Astrocyte (in vitro differentiated cells and primary cell): ENCODE measurements around the gene TBKBP1. TPM values are rescaled to one million over a fixed set of nuclear protein-coding genes. Genes with fewer than 3 reads are reported as not detected.

Source experiments
- DNase-seq: peaks from one replicate; pipeline ENCODE4 v3.0.0-alpha.2; 2010; ENCODE audit warnings: low read depth
- FAIRE-seq: peaks from 2 replicates; lab custom pipeline; 2011; peaks lifted over from hg19 to GRCh38; lab: Jason Lieb, UNC
- H2AFZ ChIP-seq: 2 replicates; pipeline ENCODE4 v1.6.0; 2012; ENCODE audit warnings: low read depth, low read length, inconsistent platforms
- H3K27ac ChIP-seq: 2 replicates; pipeline ENCODE4 v1.5.1; 2011; ENCODE audit warnings: low read depth, low read length, inconsistent platforms
- H3K27me3 ChIP-seq: 2 replicates; pipeline ENCODE4 v1.6.0; 2011; ENCODE audit warnings: low read length, inconsistent platforms; ENCODE audit not compliant: insufficient read depth
- H3K36me3 ChIP-seq: 2 replicates; pipeline ENCODE4 v1.5.1; 2011; ENCODE audit warnings: low read length, inconsistent platforms; ENCODE audit not compliant: insufficient read depth
- H3K4me1 ChIP-seq: 2 replicates; pipeline ENCODE4 v1.5.1; 2011; ENCODE audit warnings: low read length, inconsistent platforms; ENCODE audit not compliant: insufficient read depth
- H3K4me2 ChIP-seq: 2 replicates; pipeline ENCODE4 v1.6.0; 2012; ENCODE audit warnings: low read length, inconsistent platforms
- H3K4me3 ChIP-seq: 2 replicates; pipeline ENCODE4 v1.5.1; 2011; ENCODE audit warnings: low read depth, mild to moderate bottlenecking, low read length, inconsistent platforms; ENCODE audit not compliant: insufficient read depth
- H3K79me2 ChIP-seq: 2 replicates; pipeline ENCODE4 v1.6.0; 2012; ENCODE audit warnings: mild to moderate bottlenecking, low read length, inconsistent platforms; ENCODE audit not compliant: insufficient read depth
- H3K9ac ChIP-seq: 2 replicates; pipeline ENCODE4 v1.6.0; 2012; ENCODE audit warnings: mild to moderate bottlenecking, low read length, inconsistent platforms
- H3K9me3 ChIP-seq: 2 replicates; pipeline ENCODE4 v1.5.1; 2012; ENCODE audit warnings: low read depth, mild to moderate bottlenecking, low read length, inconsistent platforms; ENCODE audit not compliant: insufficient read depth
- H4K20me1 ChIP-seq: 2 replicates; pipeline ENCODE4 v1.6.0; 2012; ENCODE audit warnings: low read length, inconsistent platforms; ENCODE audit not compliant: insufficient read depth
- H3K27ac Mint-ChIP-seq: one replicate; pipeline ENCODE4 v1.8.0; 2021; ENCODE audit warnings: mild to moderate bottlenecking, mixed read lengths; ENCODE audit not compliant: unreplicated experiment
- H3K27me3 Mint-ChIP-seq: one replicate; pipeline ENCODE4 v1.8.0; 2021; ENCODE audit warnings: low read depth, mixed read lengths; ENCODE audit not compliant: unreplicated experiment
- H3K36me3 Mint-ChIP-seq: one replicate; pipeline ENCODE4 v1.8.0; 2021; ENCODE audit warnings: low read depth, mixed read lengths; ENCODE audit not compliant: unreplicated experiment
- H3K4me1 Mint-ChIP-seq: one replicate; pipeline ENCODE4 v1.8.0; 2021; ENCODE audit warnings: low read depth, mixed read lengths; ENCODE audit not compliant: unreplicated experiment
- H3K4me3 Mint-ChIP-seq: one replicate; pipeline ENCODE4 v1.8.0; 2021; ENCODE audit warnings: mild to moderate bottlenecking, moderate library complexity, mixed read lengths; ENCODE audit not compliant: unreplicated experiment
- H3K9me3 Mint-ChIP-seq: one replicate; pipeline ENCODE4 v1.8.0; 2021; ENCODE audit warnings: mild to moderate bottlenecking, mixed read lengths; ENCODE audit not compliant: unreplicated experiment
- EZH2 ChIP-seq: IDR thresholded peaks from 2 replicates; pipeline ENCODE4 v1.6.1; 2012; ENCODE audit warnings: mild to moderate bottlenecking, low read length, inconsistent platforms; ENCODE audit not compliant: insufficient read depth
- total RNA-seq: library from RNA; stranded (reverse); gene quantifications from 2 replicates; pipeline ENCODE4 v1.2.1, GENCODE V29; 2021
- TF ChIP-seq, protein P1 (sequence below): IDR thresholded peaks from 2 replicates; pipeline ENCODE4 v1.5.1; 2011; ENCODE audit warnings: low read depth, mild to moderate bottlenecking, inconsistent platforms, low read length, moderate library complexity; ENCODE audit not compliant: insufficient read depth

Gene TBKBP1
- total RNA-seq, 1 donor from 2014 or later: 26.7 TPM

DNA sequence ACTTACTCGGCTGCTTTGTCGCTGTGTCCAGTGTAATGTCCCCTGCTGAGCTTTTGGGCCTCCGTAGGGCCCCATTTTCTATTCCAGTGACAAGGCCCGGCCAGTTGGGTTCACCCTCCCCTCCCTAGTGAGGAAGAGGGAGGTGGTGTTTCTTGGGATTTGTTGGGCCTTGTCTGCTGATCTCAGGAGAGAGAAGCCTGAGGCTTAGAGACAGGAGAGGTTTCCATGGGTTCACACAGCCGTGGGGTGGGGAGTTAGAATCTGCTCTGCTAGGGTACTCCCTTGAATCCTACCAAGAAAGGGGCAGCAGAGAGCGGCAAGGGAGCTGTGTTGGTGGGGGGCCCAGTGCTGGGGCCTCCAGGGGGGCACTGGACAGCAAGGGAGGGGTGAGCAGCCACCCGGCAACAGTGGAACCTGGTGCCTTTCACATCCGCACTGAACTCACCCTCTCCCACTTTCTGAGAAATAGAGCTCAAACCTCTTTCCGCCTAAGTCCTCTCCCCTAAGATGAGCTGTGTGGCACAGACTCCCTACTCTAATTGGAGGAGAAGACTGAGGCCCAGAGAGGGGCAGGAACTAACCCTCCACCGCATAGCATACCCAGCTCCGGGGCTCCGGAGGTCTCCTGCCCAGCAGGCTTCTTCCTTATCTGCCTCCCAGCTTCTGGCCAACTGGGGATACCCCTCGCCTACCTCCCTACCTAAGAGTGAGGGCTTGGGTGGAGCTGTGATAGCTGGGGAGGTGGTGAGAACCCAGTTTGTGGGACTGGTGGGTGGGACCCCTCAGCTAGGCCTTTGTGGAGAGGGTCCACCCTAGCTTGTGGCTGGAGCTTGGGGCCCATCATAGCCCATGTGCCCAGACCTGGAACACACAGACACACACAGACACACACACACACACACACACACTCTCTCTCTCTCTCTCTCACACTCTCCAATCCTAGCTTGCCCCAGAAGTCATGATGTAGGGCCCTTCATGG is 6.8 kb downstream of the TBKBP1 start:
- peaks cover 11% of the 10 kb centered on the region for H3K4me1 Mint-ChIP-seq
- Histone ChIP-seq H3K9me3 (no peaks in the 10 kb centered on the region), H3K79me2 (no peaks in the 10 kb centered on the region), H3K4me2 (no peak overlapping the region), H3K4me1 (no peaks in the 10 kb centered on the region), H3K4me3 (no peak overlapping the region), H4K20me1 (peaks cover 57% of the 10 kb centered on the region), H3K36me3 (no peaks in the 10 kb centered on the region), H3K27ac (no peak overlapping the region), H3K27me3 (peaks cover 15% of the 10 kb centered on the region), H2AFZ (no peak overlapping the region), H3K9ac (no peak overlapping the region)
- TF ChIP-seq, protein P1, sequence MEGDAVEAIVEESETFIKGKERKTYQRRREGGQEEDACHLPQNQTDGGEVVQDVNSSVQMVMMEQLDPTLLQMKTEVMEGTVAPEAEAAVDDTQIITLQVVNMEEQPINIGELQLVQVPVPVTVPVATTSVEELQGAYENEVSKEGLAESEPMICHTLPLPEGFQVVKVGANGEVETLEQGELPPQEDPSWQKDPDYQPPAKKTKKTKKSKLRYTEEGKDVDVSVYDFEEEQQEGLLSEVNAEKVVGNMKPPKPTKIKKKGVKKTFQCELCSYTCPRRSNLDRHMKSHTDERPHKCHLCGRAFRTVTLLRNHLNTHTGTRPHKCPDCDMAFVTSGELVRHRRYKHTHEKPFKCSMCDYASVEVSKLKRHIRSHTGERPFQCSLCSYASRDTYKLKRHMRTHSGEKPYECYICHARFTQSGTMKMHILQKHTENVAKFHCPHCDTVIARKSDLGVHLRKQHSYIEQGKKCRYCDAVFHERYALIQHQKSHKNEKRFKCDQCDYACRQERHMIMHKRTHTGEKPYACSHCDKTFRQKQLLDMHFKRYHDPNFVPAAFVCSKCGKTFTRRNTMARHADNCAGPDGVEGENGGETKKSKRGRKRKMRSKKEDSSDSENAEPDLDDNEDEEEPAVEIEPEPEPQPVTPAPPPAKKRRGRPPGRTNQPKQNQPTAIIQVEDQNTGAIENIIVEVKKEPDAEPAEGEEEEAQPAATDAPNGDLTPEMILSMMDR: no peak
- no peak for TF ChIP-seq EZH2
- H3K36me3 Mint-ChIP-seq: peaks cover 24% of the 10 kb centered on the region
- no peaks in the 10 kb centered on the region for H3K9me3 Mint-ChIP-seq
- no peaks in the 10 kb centered on the region for H3K27me3 Mint-ChIP-seq
- no peak overlapping the region for H3K4me3 Mint-ChIP-seq
- FAIRE-seq (no peak), DNase-seq (no peak)
- no peak overlapping the region for H3K27ac Mint-ChIP-seq

DNA sequence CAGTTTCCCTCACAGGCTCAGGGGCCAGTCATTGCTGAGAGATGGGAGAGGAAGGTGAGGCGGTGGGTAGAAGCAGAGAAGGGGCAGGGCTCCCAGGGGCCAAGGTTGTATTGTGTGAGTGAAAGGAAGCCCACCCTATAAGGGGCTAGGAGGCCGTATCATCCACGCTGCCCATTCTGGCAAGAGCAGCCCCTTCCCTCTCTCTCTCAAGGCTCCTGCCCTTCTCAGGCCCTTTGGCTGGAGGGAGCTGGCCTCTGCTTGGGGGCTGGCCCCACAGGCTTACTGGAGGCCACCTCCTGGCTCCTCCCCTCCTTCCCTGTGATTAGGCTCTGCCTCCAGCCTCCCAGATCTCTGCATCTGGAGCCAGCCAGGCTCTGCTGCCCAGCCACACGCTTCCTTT is 7.6 kb downstream of the TBKBP1 start:
- Mint-ChIP-seq H3K27ac (no peak overlapping the region), H3K36me3 (peaks cover 24% of the 10 kb centered on the region), H3K4me1 (peaks cover 14% of the 10 kb centered on the region), H3K4me3 (no peak overlapping the region), H3K27me3 (no peaks in the 10 kb centered on the region), H3K9me3 (no peaks in the 10 kb centered on the region)
- no peak overlapping the region for H3K4me3 ChIP-seq
- no peaks in the 10 kb centered on the region for H3K9me3 ChIP-seq
- no peak overlapping the region for H3K9ac ChIP-seq
- FAIRE-seq (no peak), DNase-seq (no peak)
- no peak overlapping the region for H2AFZ ChIP-seq
- peaks cover 60% of the 10 kb centered on the region for H4K20me1 ChIP-seq
- H3K27ac ChIP-seq: no peak overlapping the region
- H3K27me3 ChIP-seq: peaks cover 21% of the 10 kb centered on the region
- no peaks in the 10 kb centered on the region for H3K36me3 ChIP-seq
- TF ChIP-seq, protein P1: no peak
- TF ChIP-seq EZH2: no peak
- H3K4me1 ChIP-seq: peaks cover 2% of the 10 kb centered on the region
- no peak overlapping the region for H3K4me2 ChIP-seq
- no peaks in the 10 kb centered on the region for H3K79me2 ChIP-seq
